GM23338 (cell line): Measurements from ENCODE around the gene PTPRN2.

Experiments used
- CREB1 ChIP-seq: fragments of 250-450 bp; sonication (Bioruptor Pico); IDR thresholded peaks from 2 replicates; pipeline ENCODE4 v1.5.0; 2020; ENCODE audit warnings: low read depth, mild to moderate bottlenecking, moderate library complexity
- CTCF ChIP-seq, 2 experiments: fragments of 200-600 bp in 1 of 2; sonication (generic) in 1 of 2; conservative IDR thresholded peaks; 2 replicates each; pipeline versions ENCODE4 v1.5.1 to v1.6.1; 2016 to 2017; ENCODE audit warnings: antibody characterized with exemption in 2 of 2, low read depth in 2 of 2, mild to moderate bottlenecking in 2 of 2, moderate library complexity in 1 of 2
- ETS1 ChIP-seq: IDR thresholded peaks from 2 replicates; pipeline ENCODE4 v1.6.1; 2016; ENCODE audit warnings: antibody characterized with exemption
- EZH2 ChIP-seq: fragments of 200-600 bp; sonication (generic); IDR thresholded peaks from one replicate; pipeline ENCODE4 v1.8.0; 2017; ENCODE audit warnings: antibody characterized with exemption, mild to moderate bottlenecking, low read depth; ENCODE audit not compliant: unreplicated experiment
- EZH2phosphoT487 ChIP-seq: fragments of 200-600 bp; sonication (generic); IDR thresholded peaks from one replicate; pipeline ENCODE4 v1.8.1; 2018; ENCODE audit warnings: antibody characterized with exemption; ENCODE audit not compliant: unreplicated experiment
- JUNB ChIP-seq: IDR thresholded peaks from one replicate; pipeline ENCODE4 v1.6.1; 2016; ENCODE audit warnings: antibody characterized with exemption; ENCODE audit not compliant: unreplicated experiment
- NANOG ChIP-seq: IDR thresholded peaks from 2 replicates; pipeline ENCODE4 v1.6.1; 2016; ENCODE audit warnings: antibody characterized with exemption, borderline replicate concordance
- POLR2AphosphoS5 ChIP-seq: IDR thresholded peaks from 2 replicates; pipeline ENCODE4 v1.6.1; 2016; ENCODE audit warnings: antibody characterized with exemption, low read depth
- REST ChIP-seq: IDR thresholded peaks from one replicate; pipeline ENCODE4 v1.6.1; 2018; ENCODE audit warnings: antibody characterized with exemption; ENCODE audit not compliant: unreplicated experiment
- STAT1 ChIP-seq: IDR thresholded peaks from one replicate; pipeline ENCODE4 v1.6.1; 2016; ENCODE audit warnings: antibody characterized with exemption; ENCODE audit not compliant: unreplicated experiment
- ZNF114 ChIP-seq: fragments of 250-450 bp; sonication (Bioruptor Pico); IDR thresholded peaks from 2 replicates; pipeline ENCODE4 v1.5.0; 2020; ENCODE audit warnings: mild to moderate bottlenecking, moderate library complexity
- ZNF331 ChIP-seq: fragments of 250-450 bp; sonication (Bioruptor Pico); IDR thresholded peaks from 2 replicates; pipeline ENCODE4 v1.5.0; 2020; ENCODE audit warnings: low read depth, mild to moderate bottlenecking, moderate library complexity
- ZNF462 ChIP-seq: fragments of 250-450 bp; sonication (Bioruptor Pico); IDR thresholded peaks from 2 replicates; pipeline ENCODE4 v1.5.0; 2020; ENCODE audit warnings: mild to moderate bottlenecking, moderate library complexity

- no peak for TF ChIP-seq EZH2phosphoT487
- no peak for TF ChIP-seq CTCF (conservative IDR thresholded peaks at IDR 0.05; ENCODE audit: low read depth in 2 of 2)
- TF ChIP-seq EZH2 = no peak
- no peak for TF ChIP-seq POLR2AphosphoS5
- no peak for TF ChIP-seq REST
- TF ChIP-seq CREB1 (CRISPR knock-in tag) = no peak
- no peak for TF ChIP-seq STAT1
- no peak for TF ChIP-seq NANOG
- no peak for TF ChIP-seq ETS1
- TF ChIP-seq ZNF331 = no peak
- TF ChIP-seq JUNB = no peak
- no peak for TF ChIP-seq ZNF114
- no peak for TF ChIP-seq ZNF462 (CRISPR knock-in tag)
Observed at GRCh38 chr7:157941210-157941609, 646.4 kb downstream of the PTPRN2 start.
